ENCODE measurements around the gene PACSIN2.

PACSIN2 gene

GRCh38 chr22:43042101-43042780 is 27.3 kb upstream of the PACSIN2 start:
- no peak overlapping the region for H3K4me3 ChIP-seq (ENCODE audit: low read depth, low read length)
- TF ChIP-seq CTCF (IDR thresholded peaks at IDR 0.05; ENCODE audit: low read depth, low read length) = no peak

- no peak for TF ChIP-seq CTCF (IDR thresholded peaks at IDR 0.05; ENCODE audit: low read depth, low read length)
- H3K4me3 ChIP-seq (ENCODE audit: low read depth, low read length) = no peak overlapping the region
These were observed 24.9 kb upstream of the PACSIN2 start for GRCh38 chr22:43039800-43040199.

- TF ChIP-seq CTCF (IDR thresholded peaks at IDR 0.05; ENCODE audit: low read depth, low read length) = no peak
- no peak overlapping the region for H3K4me3 ChIP-seq (ENCODE audit: low read depth, low read length)
These were observed 23.4 kb upstream of the PACSIN2 start for GRCh38 chr22:43038325-43038724.

GRCh38 chr22:43036282-43036829 is 21.4 kb upstream of the PACSIN2 start:
- no peak for TF ChIP-seq CTCF (IDR thresholded peaks at IDR 0.05; ENCODE audit: low read depth, low read length)
- H3K4me3 ChIP-seq (ENCODE audit: low read depth, low read length) = no peak overlapping the region

- no peak overlapping the region for H3K4me3 ChIP-seq (ENCODE audit: low read depth, low read length)
- no peak for TF ChIP-seq CTCF (IDR thresholded peaks at IDR 0.05; ENCODE audit: low read depth, low read length)
These were observed 20.3 kb upstream of the PACSIN2 start for GRCh38 chr22:43035250-43035649.

GRCh38 chr22:43031617-43032016 is 16.7 kb upstream of the PACSIN2 start:
- no peak overlapping the region for H3K4me3 ChIP-seq (ENCODE audit: low read depth, low read length)
- no peak for TF ChIP-seq CTCF (IDR thresholded peaks at IDR 0.05; ENCODE audit: low read depth, low read length)

- no peak overlapping the region for H3K4me3 ChIP-seq (ENCODE audit: low read depth, low read length)
- no peak for TF ChIP-seq CTCF (IDR thresholded peaks at IDR 0.05; ENCODE audit: low read depth, low read length)
These were observed 3.7 kb upstream of the PACSIN2 start for GRCh38 chr22:43018615-43019014.

Measured in WI38 (cell line).